Daoy (cell line): ENCODE results near the gene STMND1. TPM values are rescaled to one million over a fixed set of nuclear protein-coding genes. Genes with fewer than 3 reads are reported as not detected.

ENCODE experiments used
- DNase-seq: peaks from one replicate; pipeline ENCODE4 v3.0.0-alpha.2; 2015; ENCODE audit warnings: low read depth
- total RNA-seq: library from RNA; depleted of rRNA; stranded (reverse); fragments of >200 nt; shearing (Covaris generic); gene quantifications from 2 replicates; pipeline ENCODE4 v1.2.3, GENCODE V29; 2014

The STMND1 gene
- total RNA-seq, 1 experiment from 2014 or later: 0.29 TPM

DNA sequence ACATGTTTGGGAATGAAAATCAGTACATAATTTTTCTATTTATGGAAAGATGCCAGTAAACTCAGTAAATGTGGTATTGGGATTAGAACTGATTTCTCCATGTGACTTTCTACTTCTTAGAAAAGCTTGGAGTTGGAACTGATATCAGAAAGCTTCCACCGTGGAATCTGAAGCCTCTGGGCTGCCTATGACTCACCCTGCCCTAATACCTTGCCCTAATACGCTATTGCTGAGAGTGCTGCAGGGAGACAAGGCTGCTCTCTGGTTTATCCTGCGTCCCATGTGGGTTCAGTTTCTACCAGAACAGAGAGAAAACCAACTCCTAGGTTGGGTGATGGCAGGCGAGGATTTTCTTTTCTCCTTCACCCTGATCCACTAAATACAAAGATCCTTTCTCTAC, 3.3 kb upstream of the STMND1 start:
- peak; percentile 33 for DNase-seq

DNA sequence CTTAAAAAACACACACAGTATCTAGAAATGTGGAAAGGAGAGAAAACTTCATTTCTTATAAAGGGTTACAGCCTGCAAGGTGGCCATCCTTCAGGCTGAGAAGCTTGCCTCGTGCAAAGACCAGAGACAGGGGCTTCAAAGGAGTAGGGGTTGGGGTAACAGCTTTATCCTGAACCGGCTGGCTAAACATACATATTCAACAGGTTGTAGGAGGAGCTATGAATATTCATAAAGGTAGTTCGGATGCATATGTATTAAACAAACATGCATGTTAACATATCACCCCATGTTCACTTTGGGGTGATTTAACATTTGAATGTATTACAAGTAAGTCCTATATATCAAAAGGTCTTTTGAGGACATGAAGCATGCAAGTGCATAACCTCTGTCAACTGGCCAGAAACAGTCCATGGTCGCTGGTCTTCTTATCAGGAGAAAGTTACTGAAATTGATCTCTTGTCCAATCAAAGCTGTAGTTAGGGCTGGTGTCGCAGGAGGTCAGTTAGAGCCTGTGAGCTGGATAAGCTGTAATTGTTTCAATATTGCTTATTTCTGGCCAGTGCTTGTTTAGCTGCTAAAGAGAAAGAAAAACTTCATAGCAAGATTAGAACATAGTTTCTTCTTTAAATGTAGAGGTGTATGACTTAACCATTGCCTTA, 2.3 kb upstream of the STMND1 start:
- no peak for DNase-seq

DNA sequence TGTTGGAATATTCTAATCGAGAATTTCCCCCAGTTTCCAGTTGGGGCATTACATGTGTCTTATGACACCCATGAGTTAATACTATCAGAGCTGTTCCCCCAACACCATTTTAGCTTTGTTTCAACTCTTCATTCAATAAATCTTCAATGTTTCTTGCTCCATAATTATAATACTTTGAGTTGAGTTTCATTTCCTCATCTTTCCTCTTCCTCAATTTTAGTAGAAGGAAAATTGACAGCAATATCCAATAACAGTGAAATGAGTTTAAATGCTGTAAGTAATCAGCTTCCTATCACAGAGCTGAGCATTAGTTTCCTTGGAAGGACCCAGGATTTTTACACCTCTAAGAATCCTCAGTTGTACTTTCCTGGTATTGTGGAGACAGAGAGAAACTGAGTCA, 1.0 kb upstream of the STMND1 start:
- no peak for DNase-seq

DNA sequence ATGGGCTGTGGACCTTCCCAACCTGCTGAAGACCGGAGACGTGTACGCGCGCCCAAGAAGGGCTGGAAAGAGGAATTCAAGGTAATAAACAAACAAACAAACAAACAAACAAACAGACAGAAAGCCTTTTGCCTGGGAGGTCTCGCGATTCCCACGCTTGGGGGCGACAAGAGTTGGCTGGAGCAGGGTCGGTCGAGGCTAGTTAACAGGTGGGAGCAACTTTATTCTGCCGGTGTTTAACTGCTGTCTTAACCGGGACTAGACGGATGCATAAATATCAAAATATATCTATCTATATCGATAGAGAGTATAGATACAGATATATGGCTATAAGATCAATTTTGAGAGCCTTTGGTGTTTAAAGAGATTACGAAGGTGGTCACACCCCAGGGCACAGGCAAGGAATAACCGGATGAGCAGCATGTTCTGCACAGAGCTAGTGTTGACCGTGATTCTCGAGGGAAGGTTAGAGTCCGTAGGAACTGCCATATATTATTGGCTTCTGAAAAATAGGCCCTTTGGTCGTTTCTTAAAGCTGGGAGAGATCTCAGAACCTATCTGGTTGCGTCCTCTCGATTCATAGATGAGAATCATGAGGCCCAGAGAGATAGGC, 514 bp downstream of the STMND1 start:
- no peak for DNase-seq

DNA sequence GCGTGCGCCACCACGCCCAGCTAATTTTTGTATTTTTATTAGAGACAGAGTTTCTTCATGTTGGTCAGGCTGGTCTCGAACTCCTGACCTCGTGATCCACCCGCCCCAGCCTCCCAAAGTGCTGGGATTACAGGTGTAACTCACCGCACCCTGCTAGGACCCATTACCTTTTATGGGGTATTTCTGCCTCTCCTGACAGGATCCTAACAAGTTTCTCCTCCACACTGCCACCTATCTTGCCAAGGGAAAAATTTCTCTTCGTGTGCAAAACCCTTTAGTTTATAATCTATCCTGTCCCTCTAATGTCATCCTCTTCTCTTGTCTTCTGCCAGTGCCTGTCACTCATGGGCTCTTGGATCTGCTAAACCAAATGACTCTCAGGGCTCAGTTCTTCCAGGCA, 1.9 kb downstream of the STMND1 start:
- DNase-seq: peak; percentile 16

DNA sequence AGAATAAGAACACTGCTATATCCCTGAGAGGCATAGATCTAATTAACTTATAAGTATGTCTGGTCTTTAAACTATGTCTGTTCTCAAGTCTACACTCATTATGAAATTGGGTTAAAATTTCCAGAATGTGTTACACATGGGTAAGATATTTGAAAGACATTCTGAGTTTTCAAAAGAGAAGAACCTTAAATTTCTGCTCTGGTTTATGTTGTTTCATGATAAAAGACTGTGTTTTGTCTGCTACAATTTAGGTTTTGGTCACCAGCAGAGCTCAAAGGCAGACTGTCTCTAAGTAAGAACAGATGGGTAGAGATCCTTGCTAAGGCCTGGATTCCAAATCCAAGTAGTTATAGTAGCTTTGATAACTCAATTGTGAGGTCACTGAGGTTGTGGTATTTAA, 6.0 kb downstream of the STMND1 start:
- DNase-seq: no peak

DNA sequence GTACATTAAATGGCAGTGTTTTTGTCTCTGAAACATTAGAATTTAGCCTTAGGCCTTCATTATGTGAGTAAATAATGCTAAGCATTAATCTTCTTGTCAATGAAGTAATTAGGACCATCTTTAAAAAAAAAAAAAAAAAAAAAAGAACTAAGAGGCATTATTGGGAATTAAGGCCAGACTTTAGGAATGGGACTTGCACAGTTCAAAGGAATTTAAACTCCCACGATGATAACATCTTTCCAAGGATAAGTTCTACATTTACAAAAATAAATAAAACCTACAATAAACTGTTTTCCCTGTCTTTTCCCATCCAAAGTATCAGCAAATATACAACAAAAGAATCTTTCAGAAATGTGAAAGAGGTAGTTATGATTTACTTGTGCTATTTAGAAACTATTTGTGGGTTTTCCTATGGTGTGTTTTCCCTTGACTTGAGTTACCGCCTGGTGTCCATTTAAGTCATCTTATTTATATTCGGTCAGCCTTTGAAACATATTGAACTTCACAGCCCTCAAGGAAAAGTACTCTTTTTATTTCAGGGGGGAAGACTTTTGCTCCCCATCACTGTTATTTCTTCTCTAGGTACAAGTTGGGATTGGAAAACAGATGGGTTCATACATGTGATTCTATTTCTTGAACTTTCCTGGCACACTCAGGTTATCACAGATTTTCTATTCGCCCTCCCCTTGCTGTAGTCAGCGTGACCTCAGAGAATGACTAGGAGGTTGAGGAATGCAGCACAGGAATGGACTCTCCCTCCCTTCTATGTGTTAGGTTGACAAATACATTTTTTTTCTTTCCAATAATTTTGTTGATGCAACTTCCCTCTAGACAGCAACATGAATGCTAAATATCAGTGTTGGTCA, 13.6 kb downstream of the STMND1 start:
- peak; percentile 85 for DNase-seq

DNA sequence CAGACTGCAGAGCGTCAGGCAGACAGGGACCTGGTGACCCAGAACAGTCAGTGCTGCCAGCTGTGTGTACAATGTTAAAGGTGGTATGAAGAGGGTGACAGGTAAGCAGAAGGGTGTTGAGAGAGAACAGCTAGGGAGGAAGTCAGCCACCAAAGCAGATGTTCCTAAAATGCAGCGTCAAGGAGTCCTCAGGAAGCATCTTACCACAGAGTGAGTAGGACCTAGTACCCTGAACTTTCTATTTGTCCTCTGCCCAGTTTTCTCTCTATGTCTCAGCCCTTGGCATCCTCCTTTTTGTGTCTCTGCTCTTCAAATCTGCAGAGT, 14.2 kb downstream of the STMND1 start:
- DNase-seq: no peak

DNA sequence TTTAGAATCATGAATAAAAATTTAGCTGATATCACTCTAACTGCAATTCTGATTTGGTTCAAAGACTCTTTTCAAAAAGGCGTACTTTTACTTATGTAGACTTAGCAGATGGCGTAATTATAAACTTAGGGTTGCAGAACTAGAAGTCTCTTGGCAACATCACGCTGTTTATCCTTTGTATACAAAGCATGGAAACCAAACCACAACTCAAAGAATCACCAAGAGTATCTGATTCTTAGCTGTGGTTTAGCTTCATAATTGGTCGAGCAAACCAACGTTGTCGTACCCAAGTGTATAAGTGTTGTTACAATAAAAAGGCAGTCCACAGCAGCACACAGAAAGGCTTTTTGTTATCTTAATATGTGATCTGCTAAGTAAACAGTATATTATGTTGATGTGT, 18.2 kb downstream of the STMND1 start:
- DNase-seq: peak; percentile 12

DNA sequence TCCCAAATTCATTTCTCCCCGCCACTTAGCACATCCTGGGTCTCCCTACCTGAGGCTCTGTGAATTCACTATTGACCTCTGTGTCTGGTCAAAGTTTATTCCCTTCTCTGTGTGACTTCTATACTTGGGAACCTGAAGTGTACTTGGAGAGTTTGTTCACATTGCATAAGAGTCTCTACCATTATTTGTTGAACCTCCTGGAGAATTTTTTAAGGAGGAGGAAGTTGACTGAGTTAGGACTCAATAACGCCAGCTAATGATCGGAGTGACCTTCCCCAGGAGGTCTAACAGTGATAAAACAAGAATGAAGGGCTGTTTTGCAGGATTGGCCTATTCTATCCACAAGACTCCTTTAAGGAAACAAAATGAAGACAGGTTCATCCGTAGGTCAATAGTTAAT, 23.6 kb downstream of the STMND1 start:
- no peak for DNase-seq

DNA sequence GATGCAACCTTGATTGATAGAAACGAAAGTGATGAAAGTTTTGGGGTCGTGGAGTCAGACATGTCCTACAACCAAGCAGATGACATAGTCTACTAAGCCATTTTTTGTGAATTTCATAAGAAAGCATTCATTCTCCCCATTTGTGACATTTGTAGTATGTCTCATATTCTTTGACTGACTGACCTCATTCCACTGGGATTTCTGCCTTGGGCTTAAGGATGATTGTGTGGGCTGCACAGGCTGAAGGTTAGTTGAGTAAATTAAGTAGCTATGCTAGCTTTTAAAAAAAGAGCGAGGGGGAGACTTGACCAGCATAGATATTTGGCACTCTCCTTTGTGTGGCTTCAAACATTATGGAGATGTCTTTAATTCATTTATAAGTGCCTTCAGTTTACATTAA, 28.9 kb downstream of the STMND1 start:
- DNase-seq: no peak

DNA sequence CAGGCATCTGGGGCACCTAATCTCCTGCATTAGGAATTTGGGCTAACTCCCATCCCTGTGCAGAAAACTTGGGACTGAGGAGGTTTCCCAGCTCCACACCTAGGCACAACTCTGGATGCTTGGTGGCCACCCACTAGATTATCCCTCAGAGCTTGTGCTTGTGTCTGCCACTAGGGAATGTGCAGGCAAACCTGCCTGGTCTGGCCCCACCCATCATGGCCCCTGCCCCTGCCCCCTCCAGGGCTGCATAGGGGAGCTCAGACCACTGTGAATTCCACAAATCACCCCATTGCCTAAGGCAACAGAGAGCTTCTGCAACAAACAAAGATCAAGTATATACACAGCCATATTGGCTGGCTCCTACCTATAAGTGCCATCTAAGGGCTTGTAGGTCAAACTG, 31.1 kb downstream of the STMND1 start:
- no peak for DNase-seq

DNA sequence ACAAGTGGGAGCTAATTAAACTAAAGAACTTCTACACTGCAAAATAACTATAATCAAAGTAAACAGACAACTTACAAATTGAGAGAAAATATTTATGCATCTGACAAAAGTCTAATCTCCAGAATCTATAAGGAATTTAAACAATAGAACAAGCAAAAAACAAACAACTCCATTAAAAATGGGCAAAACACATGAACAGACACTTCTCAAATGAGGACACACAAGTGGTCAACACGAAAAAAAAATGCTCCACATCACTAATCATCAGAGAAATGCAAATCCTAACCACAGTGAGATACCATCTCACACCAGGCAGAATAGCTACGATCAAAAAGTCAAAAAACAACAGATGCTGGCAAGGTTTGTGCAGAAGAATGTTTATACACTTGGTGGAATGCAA, 36.2 kb downstream of the STMND1 start:
- DNase-seq: no peak

DNA sequence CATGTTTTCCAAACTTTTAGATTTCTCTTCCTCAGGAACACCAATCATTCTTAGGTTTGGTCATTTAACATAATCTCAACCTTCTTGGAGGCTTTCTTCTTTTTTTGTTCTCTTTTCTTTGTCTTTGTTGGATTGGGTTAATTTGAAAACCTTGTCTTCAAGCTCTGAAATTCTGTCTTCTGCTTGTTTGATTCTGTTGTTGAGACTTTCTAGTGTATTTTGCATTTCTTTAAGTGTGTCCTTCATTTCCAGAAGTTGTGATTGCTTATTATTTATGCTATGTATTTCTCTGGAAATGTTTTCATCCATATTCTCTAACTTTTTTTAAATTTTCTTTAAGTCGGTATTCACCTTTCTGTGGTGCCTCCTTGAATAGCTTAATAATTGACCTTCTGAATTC, 42.2 kb downstream of the STMND1 start:
- no peak for DNase-seq

DNA sequence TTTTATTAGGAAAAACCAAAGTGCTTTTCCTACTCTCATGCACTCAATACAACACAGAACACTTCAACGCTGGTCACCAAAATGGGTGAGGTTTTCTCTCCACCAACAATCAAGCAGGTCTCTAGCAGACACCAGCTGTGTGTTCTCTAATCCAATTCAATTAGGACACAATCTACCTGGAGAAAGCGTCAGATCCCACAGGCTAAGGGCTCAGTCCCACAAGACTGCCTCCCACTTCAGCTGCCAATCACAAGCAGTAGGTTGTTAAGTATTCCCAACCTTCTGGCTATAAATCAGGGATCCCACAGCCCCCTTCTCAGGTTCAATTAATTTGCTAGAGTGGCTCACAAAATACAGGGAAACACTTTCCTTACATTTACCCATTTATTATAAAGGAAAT, 47.7 kb downstream of the STMND1 start:
- DNase-seq: no peak

DNA sequence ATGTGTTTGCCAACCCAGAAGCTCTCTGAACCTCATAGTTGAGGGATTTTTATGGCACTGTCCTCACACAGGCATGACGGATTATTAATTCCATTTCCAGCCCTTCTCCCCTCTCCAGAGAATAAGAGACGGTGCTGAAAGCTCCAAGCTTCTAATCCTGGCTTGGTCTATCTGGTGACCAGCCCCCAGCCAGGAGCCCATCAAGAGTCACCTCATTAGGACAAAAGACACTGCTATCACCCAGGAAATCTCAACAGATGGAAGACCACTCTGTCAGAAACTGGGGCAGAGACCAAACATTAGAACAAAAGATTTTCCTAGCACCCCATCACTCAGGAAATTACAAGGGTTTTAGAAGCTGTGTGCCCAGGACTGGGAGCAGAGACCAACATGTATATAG, 48.2 kb downstream of the STMND1 start:
- no peak for DNase-seq

DNA sequence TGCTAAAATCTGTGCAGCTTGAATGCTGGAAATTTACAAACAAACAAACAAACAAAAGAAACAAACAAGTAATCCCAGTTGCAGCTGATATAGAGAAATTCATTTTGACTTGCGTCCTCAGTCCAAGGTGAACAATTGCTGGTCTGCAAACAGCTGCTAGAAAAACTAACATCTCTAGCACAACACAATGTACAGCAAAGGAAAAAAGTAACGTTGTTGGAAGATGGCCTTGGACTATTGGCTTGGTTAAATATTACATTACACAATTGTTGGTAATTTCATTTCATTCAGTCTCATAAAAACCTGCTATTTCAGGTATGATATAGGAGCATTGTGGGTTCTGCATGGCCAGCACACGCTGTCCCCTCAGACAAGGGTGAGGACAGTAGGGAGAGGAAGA, 50.0 kb downstream of the STMND1 start:
- no peak for DNase-seq

DNA sequence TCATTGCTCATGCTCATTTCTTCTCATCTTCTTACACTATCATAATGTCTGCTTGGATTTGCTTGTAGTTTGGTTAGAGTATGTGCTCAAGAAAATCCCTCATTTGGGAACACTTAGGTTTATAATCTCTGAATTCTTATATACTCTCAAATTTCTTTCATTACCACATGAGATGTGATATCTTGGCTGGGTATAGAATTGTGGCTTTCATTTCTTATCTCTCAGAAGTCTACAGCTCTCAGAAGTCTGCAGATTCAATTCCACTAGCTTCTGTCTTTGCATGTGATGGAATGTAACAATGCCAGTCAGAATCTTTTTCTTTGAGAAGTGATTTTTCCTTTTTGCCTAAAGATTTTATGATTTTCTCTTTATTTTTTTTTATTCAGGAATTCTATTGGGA, 50.9 kb downstream of the STMND1 start:
- DNase-seq: no peak

DNA sequence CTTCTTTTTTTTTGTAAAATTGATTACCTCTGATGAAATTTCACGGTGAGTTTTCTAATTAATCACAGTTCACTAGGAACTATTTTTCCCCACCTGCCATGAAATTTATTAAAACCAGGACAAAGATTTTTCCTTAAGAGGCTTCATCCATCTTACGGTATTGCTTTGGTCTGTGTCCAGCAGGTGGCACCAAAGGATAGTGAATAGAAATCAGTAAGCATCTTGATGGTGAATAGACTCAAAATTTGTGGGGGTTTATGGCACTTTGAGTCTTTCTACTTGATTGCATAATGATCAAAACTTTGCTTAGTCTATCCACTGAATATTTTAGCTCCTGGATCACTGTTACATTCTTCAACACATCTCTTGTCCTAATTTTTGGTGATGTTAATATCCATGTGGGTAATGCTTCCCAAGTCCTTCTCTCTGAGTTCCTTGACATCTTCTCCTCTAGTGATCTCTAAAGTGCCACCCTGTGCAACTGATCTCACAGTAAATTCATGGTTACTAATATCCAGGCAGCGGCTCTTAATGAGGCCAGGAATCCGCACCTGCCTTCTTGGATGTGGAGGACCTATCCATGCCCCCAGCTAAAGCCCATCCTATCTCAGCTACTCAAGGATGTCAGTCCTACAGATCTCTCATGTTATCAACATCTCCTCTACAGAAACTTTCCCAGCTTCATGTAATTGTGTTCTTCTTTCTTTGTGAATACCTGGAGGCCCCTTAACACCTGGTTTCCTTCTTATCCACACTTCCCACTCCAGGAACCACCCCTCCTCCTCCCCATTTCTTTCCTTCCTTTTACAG, 54.5 kb downstream of the STMND1 start:
- peak; percentile 77 for DNase-seq

DNA sequence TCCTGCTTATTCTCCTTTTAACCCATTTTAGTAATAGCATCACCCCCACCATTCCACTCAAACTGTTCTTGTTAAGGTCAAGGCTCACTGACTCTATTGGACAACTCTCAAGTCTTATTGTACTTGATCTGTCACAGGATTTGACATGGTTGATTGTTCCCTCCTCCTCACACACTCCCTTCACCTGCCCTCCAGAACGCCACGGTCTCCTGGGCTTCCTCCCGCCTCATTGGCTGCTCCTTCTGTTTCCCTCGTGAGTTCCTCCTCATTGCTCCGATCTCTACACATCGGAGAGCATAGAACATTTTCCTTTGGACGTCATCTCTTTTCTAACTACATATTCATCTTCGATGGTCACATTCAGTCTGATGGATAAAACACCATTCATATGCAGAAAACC, 55.1 kb downstream of the STMND1 start:
- DNase-seq: no peak

DNA sequence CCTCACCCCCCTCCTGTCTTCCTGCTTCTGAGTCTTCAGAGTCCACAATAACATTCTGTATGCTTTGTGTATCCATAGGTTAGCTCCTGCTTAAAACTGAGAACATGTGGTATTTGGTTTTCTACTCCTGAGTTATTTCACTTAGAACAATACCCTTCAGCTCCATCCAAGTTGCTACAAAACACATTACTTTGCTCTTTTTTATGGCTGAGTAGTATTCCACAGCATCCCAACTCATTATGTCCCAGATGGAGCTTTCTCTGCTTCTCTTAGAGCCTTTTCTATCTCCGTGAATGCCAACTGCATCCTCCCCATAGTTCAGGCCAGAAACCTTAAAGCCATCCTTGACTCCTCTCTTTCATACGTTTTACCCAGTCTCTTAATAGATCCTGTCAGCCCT, 55.8 kb downstream of the STMND1 start:
- DNase-seq: no peak

DNA sequence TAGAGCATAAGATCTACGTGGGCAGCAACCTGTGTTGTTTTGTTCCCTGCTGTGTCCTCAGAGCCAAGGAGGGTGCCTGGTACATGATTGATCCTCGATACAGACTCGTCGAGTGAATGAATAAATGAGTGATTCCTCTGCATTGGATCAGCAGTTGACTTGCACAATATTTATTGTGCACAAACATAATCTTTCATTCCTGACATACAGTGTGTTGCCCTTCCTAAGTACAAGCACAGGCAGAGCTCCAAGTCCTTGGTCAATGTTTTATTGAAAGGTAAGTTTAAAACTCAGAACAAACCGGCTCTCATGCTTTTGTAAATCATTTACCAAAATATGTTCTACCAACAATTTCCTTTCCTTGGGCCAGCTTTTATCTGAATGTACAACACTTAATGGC, 57.4 kb downstream of the STMND1 start:
- no peak for DNase-seq
